ENCODE measurements around the gene FMNL3.

FMNL3 gene

GRCh38 chr12:49642370-49642802, 64.8 kb downstream of the FMNL3 start (continued):
- TF ChIP-seq, protein P1, sequence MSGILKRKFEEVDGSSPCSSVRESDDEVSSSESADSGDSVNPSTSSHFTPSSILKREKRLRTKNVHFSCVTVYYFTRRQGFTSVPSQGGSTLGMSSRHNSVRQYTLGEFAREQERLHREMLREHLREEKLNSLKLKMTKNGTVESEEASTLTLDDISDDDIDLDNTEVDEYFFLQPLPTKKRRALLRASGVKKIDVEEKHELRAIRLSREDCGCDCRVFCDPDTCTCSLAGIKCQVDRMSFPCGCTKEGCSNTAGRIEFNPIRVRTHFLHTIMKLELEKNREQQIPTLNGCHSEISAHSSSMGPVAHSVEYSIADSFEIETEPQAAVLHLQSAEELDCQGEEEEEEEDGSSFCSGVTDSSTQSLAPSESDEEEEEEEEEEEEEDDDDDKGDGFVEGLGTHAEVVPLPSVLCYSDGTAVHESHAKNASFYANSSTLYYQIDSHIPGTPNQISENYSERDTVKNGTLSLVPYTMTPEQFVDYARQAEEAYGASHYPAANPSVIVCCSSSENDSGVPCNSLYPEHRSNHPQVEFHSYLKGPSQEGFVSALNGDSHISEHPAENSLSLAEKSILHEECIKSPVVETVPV (CRISPR knock-in tag; IDR thresholded peaks at IDR 0.05) = no peak

DNA sequence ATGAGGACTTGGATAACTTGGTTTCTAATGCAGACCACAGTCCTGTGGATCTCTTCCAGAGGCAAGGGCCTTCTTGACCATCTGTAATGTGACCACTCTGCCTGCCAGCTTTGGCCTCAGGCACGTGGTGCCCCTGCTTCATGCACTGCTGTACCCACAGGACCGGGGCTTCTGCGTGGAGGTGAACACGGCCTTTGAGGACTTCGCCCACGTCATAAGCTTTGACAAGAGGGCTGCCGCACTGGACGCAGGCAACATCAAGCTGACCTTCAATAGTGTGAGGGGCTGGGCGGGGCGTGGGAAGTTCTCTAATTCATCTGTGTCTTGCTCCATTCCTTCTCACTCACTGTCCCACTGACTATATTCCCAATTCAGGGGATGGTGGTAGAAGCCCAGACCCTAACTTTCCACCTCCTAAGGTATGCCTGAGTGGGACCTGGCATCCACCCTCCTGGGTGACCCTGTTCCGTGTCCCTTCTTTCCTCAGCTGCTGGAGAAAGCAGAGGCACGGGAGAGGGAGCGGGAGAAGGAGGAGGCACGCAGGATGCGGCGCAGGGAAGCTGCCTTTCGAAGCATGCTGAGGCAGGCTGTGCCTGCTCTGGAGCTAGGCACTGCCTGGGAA, 65.3 kb downstream of the FMNL3 start:
- TF ChIP-seq BACH2 (CRISPR knock-in tag; IDR thresholded peaks at IDR 0.05; ENCODE audit: borderline replicate concordance) = no peak
- TF ChIP-seq ZNF565 (CRISPR knock-in tag; conservative IDR thresholded peaks at IDR 0.05; ENCODE audit: low read depth) = no peak
- TF ChIP-seq ZNF8 (CRISPR knock-in tag; IDR thresholded peaks at IDR 0.05) = no peak
- TF ChIP-seq, protein P1 (CRISPR knock-in tag; IDR thresholded peaks at IDR 0.05) = no peak
- TF ChIP-seq TOX (CRISPR knock-in tag; IDR thresholded peaks at IDR 0.05; ENCODE audit: borderline replicate concordance) = no peak
- no peak for TF ChIP-seq ZFP3 (CRISPR knock-in tag; IDR thresholded peaks at IDR 0.05)
- TF ChIP-seq ZNF70 (CRISPR knock-in tag; IDR thresholded peaks at IDR 0.05) = no peak
- TF ChIP-seq, protein P2, sequence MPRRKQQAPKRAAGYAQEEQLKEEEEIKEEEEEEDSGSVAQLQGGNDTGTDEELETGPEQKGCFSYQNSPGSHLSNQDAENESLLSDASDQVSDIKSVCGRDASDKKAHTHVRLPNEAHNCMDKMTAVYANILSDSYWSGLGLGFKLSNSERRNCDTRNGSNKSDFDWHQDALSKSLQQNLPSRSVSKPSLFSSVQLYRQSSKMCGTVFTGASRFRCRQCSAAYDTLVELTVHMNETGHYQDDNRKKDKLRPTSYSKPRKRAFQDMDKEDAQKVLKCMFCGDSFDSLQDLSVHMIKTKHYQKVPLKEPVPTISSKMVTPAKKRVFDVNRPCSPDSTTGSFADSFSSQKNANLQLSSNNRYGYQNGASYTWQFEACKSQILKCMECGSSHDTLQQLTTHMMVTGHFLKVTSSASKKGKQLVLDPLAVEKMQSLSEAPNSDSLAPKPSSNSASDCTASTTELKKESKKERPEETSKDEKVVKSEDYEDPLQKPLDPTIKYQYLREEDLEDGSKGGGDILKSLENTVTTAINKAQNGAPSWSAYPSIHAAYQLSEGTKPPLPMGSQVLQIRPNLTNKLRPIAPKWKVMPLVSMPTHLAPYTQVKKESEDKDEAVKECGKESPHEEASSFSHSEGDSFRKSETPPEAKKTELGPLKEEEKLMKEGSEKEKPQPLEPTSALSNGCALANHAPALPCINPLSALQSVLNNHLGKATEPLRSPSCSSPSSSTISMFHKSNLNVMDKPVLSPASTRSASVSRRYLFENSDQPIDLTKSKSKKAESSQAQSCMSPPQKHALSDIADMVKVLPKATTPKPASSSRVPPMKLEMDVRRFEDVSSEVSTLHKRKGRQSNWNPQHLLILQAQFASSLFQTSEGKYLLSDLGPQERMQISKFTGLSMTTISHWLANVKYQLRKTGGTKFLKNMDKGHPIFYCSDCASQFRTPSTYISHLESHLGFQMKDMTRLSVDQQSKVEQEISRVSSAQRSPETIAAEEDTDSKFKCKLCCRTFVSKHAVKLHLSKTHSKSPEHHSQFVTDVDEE (CRISPR knock-in tag; IDR thresholded peaks at IDR 0.05) = no peak
- TF ChIP-seq OSR1 (CRISPR knock-in tag; IDR thresholded peaks at IDR 0.05) = no peak
- no peak for TF ChIP-seq ESRRG (CRISPR knock-in tag; IDR thresholded peaks at IDR 0.05)
- TF ChIP-seq ZFP30 (CRISPR knock-in tag; IDR thresholded peaks at IDR 0.05) = no peak
- TF ChIP-seq TCF4 (CRISPR knock-in tag; IDR thresholded peaks at IDR 0.05; ENCODE audit: borderline replicate concordance) = no peak
- TF ChIP-seq CREB5 (CRISPR knock-in tag; IDR thresholded peaks at IDR 0.05; ENCODE audit: low read depth) = no peak
- no peak for ATAC-seq

GRCh38 chr12:49636979-49637755, 70.0 kb downstream of the FMNL3 start:
- ATAC-seq = peak; percentile 93
- TF ChIP-seq ZNF565 (CRISPR knock-in tag; conservative IDR thresholded peaks at IDR 0.05; ENCODE audit: low read depth) (no peak), TOX (CRISPR knock-in tag; IDR thresholded peaks at IDR 0.05; ENCODE audit: borderline replicate concordance) (no peak), ZNF8 (CRISPR knock-in tag; IDR thresholded peaks at IDR 0.05) (no peak), CREB5 (CRISPR knock-in tag; IDR thresholded peaks at IDR 0.05; ENCODE audit: low read depth) (no peak), ESRRG (CRISPR knock-in tag; IDR thresholded peaks at IDR 0.05) (no peak), ZFP3 (CRISPR knock-in tag; IDR thresholded peaks at IDR 0.05) (no peak), OSR1 (CRISPR knock-in tag; IDR thresholded peaks at IDR 0.05) (no peak), RARB (CRISPR knock-in tag; IDR thresholded peaks at IDR 0.05) (no peak), TCF4 (CRISPR knock-in tag; IDR thresholded peaks at IDR 0.05; ENCODE audit: borderline replicate concordance) (no peak), BACH2 (CRISPR knock-in tag; IDR thresholded peaks at IDR 0.05; ENCODE audit: borderline replicate concordance) (no peak), CSDC2 (CRISPR knock-in tag; IDR thresholded peaks at IDR 0.05) (no peak), ISL1 (CRISPR knock-in tag; IDR thresholded peaks at IDR 0.05) (no peak), ZC3H10 (CRISPR knock-in tag; IDR thresholded peaks at IDR 0.05) (no peak), ZFP30 (CRISPR knock-in tag; IDR thresholded peaks at IDR 0.05) (no peak), ZNF70 (CRISPR knock-in tag; IDR thresholded peaks at IDR 0.05) (no peak)
- TF ChIP-seq, protein P1 (CRISPR knock-in tag; IDR thresholded peaks at IDR 0.05) = no peak
- TF ChIP-seq, protein P2 (CRISPR knock-in tag; IDR thresholded peaks at IDR 0.05) = no peak
- TF ChIP-seq, protein P3, sequence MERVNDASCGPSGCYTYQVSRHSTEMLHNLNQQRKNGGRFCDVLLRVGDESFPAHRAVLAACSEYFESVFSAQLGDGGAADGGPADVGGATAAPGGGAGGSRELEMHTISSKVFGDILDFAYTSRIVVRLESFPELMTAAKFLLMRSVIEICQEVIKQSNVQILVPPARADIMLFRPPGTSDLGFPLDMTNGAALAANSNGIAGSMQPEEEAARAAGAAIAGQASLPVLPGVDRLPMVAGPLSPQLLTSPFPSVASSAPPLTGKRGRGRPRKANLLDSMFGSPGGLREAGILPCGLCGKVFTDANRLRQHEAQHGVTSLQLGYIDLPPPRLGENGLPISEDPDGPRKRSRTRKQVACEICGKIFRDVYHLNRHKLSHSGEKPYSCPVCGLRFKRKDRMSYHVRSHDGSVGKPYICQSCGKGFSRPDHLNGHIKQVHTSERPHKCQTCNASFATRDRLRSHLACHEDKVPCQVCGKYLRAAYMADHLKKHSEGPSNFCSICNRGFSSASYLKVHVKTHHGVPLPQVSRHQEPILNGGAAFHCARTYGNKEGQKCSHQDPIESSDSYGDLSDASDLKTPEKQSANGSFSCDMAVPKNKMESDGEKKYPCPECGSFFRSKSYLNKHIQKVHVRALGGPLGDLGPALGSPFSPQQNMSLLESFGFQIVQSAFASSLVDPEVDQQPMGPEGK (CRISPR knock-in tag; IDR thresholded peaks at IDR 0.05; ENCODE audit: borderline replicate concordance) = no peak

Data from SK-N-SH treated with all-trans-retinoic acid at 6 μM for 48 hours (cell line).